Smooth muscle cell (in vitro differentiated cells): ENCODE measurements around the gene LCP1. TPM values are rescaled to one million over a fixed set of nuclear protein-coding genes. Genes with fewer than 3 reads are reported as not detected.

Experiments used
- DNase-seq: peaks from one replicate; lab custom pipeline; 2025; ENCODE audit not compliant: unreplicated experiment; lab: John Stamatoyannopoulos, UW
- H2AFZ ChIP-seq: fragments of 200-600 bp; sonication (generic); 2 replicates; pipeline ENCODE4 v1.6.0; 2016; ENCODE audit warnings: antibody characterized with exemption, low read depth, mild to moderate bottlenecking
- H3F3A ChIP-seq: fragments of 200-600 bp; sonication (generic); 2 replicates; pipeline ENCODE4 v1.6.0; 2017; ENCODE audit warnings: antibody characterized with exemption, low read depth
- H3K27ac ChIP-seq: fragments of 200-600 bp; sonication (generic); 2 replicates; pipeline ENCODE4 v1.5.1; 2016; ENCODE audit warnings: low read depth, mild to moderate bottlenecking
- H3K27me3 ChIP-seq: fragments of 200-600 bp; sonication (generic); 2 replicates; pipeline ENCODE4 v1.6.1; 2016; ENCODE audit warnings: low read depth, mild to moderate bottlenecking
- H3K36me3 ChIP-seq: fragments of 200-600 bp; sonication (generic); 2 replicates; pipeline ENCODE4 v1.5.1; 2016; ENCODE audit warnings: low read depth
- H3K4me1 ChIP-seq: fragments of 200-600 bp; sonication (generic); 2 replicates; pipeline ENCODE4 v1.5.1; 2016; ENCODE audit warnings: low read depth
- H3K4me2 ChIP-seq: fragments of 200-600 bp; sonication (generic); 2 replicates; pipeline ENCODE4 v1.6.0; 2016; ENCODE audit warnings: mild to moderate bottlenecking
- H3K4me3 ChIP-seq: fragments of 200-600 bp; sonication (generic); 2 replicates; pipeline ENCODE4 v1.5.1; 2016; ENCODE audit warnings: mild to moderate bottlenecking
- H3K79me2 ChIP-seq: fragments of 200-600 bp; sonication (generic); 2 replicates; pipeline ENCODE4 v1.6.0; 2016; ENCODE audit warnings: low read depth, mild to moderate bottlenecking
- H3K9ac ChIP-seq: fragments of 200-600 bp; sonication (generic); 2 replicates; pipeline ENCODE4 v1.6.0; 2016; ENCODE audit warnings: low read depth
- H3K9me3 ChIP-seq: fragments of 200-600 bp; sonication (generic); replicated peaks from 2 replicates; pipeline ENCODE4 v1.5.1; 2016; ENCODE audit warnings: low read depth
- H4K20me1 ChIP-seq: fragments of 200-600 bp; sonication (generic); 2 replicates; pipeline ENCODE4 v1.6.0; 2016; ENCODE audit warnings: low read depth
- CTCF ChIP-seq: fragments of 200-600 bp; sonication (generic); IDR thresholded peaks from 2 replicates; pipeline ENCODE4 v1.5.1; 2017; ENCODE audit warnings: borderline replicate concordance, mild to moderate bottlenecking, antibody characterized with exemption; ENCODE audit not compliant: insufficient read depth, poor library complexity, severe bottlenecking
- WGBS: methylation state at CpG from one replicate; pipeline ENCODE4 v1.1.7; 2016; ENCODE audit warnings: low lambda C conversion rate; 5-methylcytosine and 5-hydroxymethylcytosine counted together
- polyA plus RNA-seq: library from polyadenylated mRNA; unstranded; fragments of >200 nt; fragmentation: Nextera tagmentation; extraction: Ambion mirVana; gene quantifications from 2 replicates; pipeline ENCODE4 v1.2.1, GENCODE V29; 2016
- total RNA-seq: library from RNA; depleted of rRNA; stranded (reverse); fragments of >200 nt; gene quantifications from 2 replicates; pipeline ENCODE4 v1.2.3, GENCODE V29; 2014

Gene LCP1
- total and polyA plus RNA-seq, 2 experiments from 2014 or later = 7.6 to 38.7 TPM

GRCh38 chr13:46136688-46137087, 45.3 kb downstream of the LCP1 start:
- Histone ChIP-seq H2AFZ (no peak overlapping the region), H3K4me3 (no peak overlapping the region), H4K20me1 (no peaks in the 10 kb centered on the region), H3K4me1 (no peaks in the 10 kb centered on the region), H3K79me2 (no peaks in the 10 kb centered on the region), H3K9ac (no peak overlapping the region), H3F3A (no peaks in the 10 kb centered on the region), H3K27me3 (no peaks in the 10 kb centered on the region), H3K36me3 (no peaks in the 10 kb centered on the region), H3K4me2 (no peak overlapping the region), H3K9me3 (no peaks in the 10 kb centered on the region), H3K27ac (no peak overlapping the region)
- DNase-seq = no peak
- no peak for TF ChIP-seq CTCF
- 91% methylated on average over 4 of the region's 4 CpGs for WGBS

GRCh38 chr13:46134961-46135522, 46.9 kb downstream of the LCP1 start:
- Histone ChIP-seq H3K36me3 (no peaks in the 10 kb centered on the region), H3K4me3 (no peak overlapping the region), H2AFZ (no peak overlapping the region), H3K4me2 (no peak overlapping the region), H3K79me2 (no peaks in the 10 kb centered on the region), H4K20me1 (no peaks in the 10 kb centered on the region), H3K27me3 (no peaks in the 10 kb centered on the region), H3K9ac (no peak overlapping the region), H3F3A (no peaks in the 10 kb centered on the region), H3K9me3 (no peaks in the 10 kb centered on the region), H3K27ac (peak overlapping the region; percentile 15), H3K4me1 (no peaks in the 10 kb centered on the region)
- 61% methylated on average over 4 of the region's 4 CpGs for WGBS
- no peak for DNase-seq
- TF ChIP-seq CTCF = no peak

GRCh38 chr13:46134494-46134893, 47.5 kb downstream of the LCP1 start:
- Histone ChIP-seq H3K9ac (no peak overlapping the region), H3K27me3 (peaks cover under 1% of the 10 kb centered on the region), H2AFZ (no peak overlapping the region), H3K4me3 (no peak overlapping the region), H3K36me3 (no peaks in the 10 kb centered on the region), H3F3A (no peaks in the 10 kb centered on the region), H3K9me3 (no peaks in the 10 kb centered on the region), H3K79me2 (no peaks in the 10 kb centered on the region), H3K4me2 (no peak overlapping the region), H4K20me1 (no peaks in the 10 kb centered on the region), H3K4me1 (no peaks in the 10 kb centered on the region), H3K27ac (peak overlapping the region; percentile 15)
- DNase-seq = no peak
- TF ChIP-seq CTCF = no peak
- WGBS = 90% methylated on average over 2 of the region's 2 CpGs

GRCh38 chr13:46132109-46132508, 49.9 kb downstream of the LCP1 start:
- no peak for DNase-seq
- H3K36me3 ChIP-seq = no peaks in the 10 kb centered on the region
- H2AFZ ChIP-seq = no peak overlapping the region
- H3K27me3 ChIP-seq = peaks cover 4% of the 10 kb centered on the region
- no peaks in the 10 kb centered on the region for H3K9me3 ChIP-seq
- H3K4me2 ChIP-seq = no peak overlapping the region
- 85% methylated on average over 3 of the region's 3 CpGs for WGBS
- H3K79me2 ChIP-seq = no peaks in the 10 kb centered on the region
- no peak overlapping the region for H3K9ac ChIP-seq
- H3K4me3 ChIP-seq = no peak overlapping the region
- H3K4me1 ChIP-seq = no peaks in the 10 kb centered on the region
- no peaks in the 10 kb centered on the region for H4K20me1 ChIP-seq
- H3K27ac ChIP-seq = no peak overlapping the region
- H3F3A ChIP-seq = no peaks in the 10 kb centered on the region
- TF ChIP-seq CTCF = no peak
